ENCODE results near the gene B4GALT5. TPM values are rescaled to one million over a fixed set of nuclear protein-coding genes. Genes with fewer than 3 reads are reported as not detected.

The B4GALT5 gene
- total RNA-seq, 2 donors from 2014 or later = 34.5 to 56.2 TPM

DNA sequence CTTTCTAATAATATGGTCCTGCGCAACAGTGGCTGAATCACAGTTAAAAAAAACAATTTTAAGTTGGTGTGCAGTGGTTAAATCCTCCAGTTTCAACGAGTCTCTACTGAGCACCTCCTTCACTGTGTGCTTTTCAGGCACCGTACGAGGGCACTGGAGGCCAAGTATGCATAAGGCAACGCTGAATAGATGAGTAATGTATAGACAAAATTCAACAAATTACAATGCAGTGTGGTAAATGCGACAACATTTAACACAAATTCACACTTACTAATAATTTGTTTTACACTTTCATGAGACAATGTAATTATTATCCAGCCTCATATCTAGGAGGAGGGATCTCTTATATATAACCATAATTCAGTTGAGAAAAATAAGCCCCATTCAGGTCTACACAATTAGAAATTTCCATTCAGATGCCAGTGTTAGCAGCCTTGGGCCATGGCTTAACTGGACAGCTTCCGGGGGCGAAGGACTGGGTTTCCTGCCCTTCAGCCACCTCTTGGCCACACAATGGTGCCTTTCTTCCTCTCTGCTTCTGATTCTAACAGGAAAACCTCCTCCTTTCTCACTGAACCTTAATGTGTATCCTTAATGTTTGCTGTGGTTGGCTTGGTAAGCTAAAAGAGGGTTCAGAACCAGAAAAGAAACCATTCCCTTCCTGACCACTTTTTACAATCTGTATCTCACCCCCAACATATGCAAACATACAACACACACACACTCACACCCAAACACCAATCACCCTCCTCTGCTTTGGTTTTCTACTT, 51.9 kb downstream of the B4GALT5 start:
- intact Hi-C loops (cut with DNase I) = no loop called here
- H3K36me3 ChIP-seq = no peaks in the 10 kb centered on the region
- TF ChIP-seq, protein P1, sequence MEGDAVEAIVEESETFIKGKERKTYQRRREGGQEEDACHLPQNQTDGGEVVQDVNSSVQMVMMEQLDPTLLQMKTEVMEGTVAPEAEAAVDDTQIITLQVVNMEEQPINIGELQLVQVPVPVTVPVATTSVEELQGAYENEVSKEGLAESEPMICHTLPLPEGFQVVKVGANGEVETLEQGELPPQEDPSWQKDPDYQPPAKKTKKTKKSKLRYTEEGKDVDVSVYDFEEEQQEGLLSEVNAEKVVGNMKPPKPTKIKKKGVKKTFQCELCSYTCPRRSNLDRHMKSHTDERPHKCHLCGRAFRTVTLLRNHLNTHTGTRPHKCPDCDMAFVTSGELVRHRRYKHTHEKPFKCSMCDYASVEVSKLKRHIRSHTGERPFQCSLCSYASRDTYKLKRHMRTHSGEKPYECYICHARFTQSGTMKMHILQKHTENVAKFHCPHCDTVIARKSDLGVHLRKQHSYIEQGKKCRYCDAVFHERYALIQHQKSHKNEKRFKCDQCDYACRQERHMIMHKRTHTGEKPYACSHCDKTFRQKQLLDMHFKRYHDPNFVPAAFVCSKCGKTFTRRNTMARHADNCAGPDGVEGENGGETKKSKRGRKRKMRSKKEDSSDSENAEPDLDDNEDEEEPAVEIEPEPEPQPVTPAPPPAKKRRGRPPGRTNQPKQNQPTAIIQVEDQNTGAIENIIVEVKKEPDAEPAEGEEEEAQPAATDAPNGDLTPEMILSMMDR (IDR thresholded peaks at IDR 0.05) = no peak

DNA sequence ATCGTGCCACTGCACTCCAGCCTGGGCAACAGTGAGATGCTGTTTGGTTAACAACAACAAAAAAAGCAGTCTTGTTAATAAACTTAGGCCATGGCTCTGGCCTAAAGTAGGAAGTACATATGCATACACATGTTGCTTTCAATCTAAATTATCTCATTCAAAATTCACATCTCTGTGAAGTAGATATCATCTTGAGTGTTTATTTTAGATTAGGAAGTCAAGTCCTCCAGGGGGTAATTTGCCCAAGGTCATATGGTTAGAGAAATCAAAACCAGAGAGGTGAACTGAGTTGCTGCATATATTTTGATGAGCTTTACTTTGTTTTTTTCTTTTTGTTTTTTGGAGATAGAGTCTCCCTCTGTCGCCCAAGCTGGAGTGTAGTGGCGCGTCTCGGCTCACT, 52.8 kb downstream of the B4GALT5 start:
- Histone ChIP-seq H3K4me3 (no peak overlapping the region), H3K9ac (ENCODE audit: low read depth in 2 of 2, low read length in 2 of 2) (no peak overlapping the region), H3K27me3 (no peaks in the 10 kb centered on the region), H3K9me3 (no peaks in the 10 kb centered on the region), H3K4me1 (peaks cover 7% of the 10 kb centered on the region), H3K36me3 (no peaks in the 10 kb centered on the region), H3K27ac (no peak overlapping the region)
- TF ChIP-seq, protein P1 (IDR thresholded peaks at IDR 0.05) = no peak
- intact Hi-C loops (cut with DNase I) = no loop called here
- DNase-seq = no peak

More for the DNA sequence above, 51.9 kb downstream of the B4GALT5 start:
- Histone ChIP-seq H3K27me3 (no peaks in the 10 kb centered on the region), H3K9ac (ENCODE audit: low read depth in 2 of 2, low read length in 2 of 2) (no peak overlapping the region), H3K4me3 (no peak overlapping the region), H3K9me3 (no peaks in the 10 kb centered on the region), H3K4me1 (peaks cover 7% of the 10 kb centered on the region), H3K27ac (no peak overlapping the region)
- no peak for DNase-seq

DNA sequence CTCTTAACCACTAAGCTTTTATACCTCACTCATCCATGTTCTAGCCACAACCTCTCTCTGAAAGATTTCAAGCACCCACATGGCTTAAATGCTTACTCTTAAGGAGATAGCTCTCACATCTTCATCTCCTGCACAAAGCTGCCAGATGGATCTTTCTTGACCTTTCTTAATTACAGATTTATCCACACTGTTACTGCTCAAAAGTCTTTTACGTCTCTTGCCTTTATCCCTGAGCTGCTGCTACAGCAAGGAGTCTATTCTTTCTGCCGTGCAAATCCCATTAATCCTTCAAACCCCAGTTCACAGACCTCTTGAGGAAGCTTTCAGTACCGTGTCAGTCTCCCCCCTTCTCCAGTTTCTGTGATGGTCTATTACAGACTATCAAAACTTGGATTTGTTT, 54.6 kb downstream of the B4GALT5 start:
- Histone ChIP-seq H3K27ac (no peak overlapping the region), H3K27me3 (no peaks in the 10 kb centered on the region), H3K9ac (ENCODE audit: low read depth in 2 of 2, low read length in 2 of 2) (no peak overlapping the region), H3K4me3 (no peak overlapping the region), H3K4me1 (peaks cover 7% of the 10 kb centered on the region), H3K9me3 (no peaks in the 10 kb centered on the region), H3K36me3 (no peaks in the 10 kb centered on the region)
- TF ChIP-seq, protein P1 (IDR thresholded peaks at IDR 0.05) = no peak
- intact Hi-C loops (cut with DNase I) = no loop called here
- no peak for DNase-seq

DNA sequence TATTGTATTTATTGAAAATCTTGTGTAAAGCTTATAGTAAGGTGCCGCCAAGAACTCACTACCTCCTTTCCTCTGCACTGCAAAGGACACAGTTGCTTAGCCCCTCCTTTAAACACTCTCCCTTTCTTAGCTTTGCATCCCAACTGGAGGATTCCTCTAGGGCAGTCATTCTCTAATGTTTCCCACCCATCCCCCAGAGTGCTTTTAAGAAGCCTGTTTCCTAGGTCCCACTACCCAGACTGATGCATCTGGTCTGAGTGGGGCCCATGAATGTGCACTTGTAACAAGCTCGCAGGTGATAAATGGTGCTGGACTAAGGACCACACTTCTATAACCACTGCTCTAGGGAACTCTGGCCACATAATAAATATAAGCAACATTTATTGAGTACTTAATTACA, 55.2 kb downstream of the B4GALT5 start:
- peaks cover 7% of the 10 kb centered on the region for H3K4me1 ChIP-seq
- intact Hi-C loops (cut with DNase I) = no loop called here
- TF ChIP-seq, protein P1 (IDR thresholded peaks at IDR 0.05) = no peak
- H3K4me3 ChIP-seq = no peak overlapping the region
- no peak overlapping the region for H3K27ac ChIP-seq
- no peaks in the 10 kb centered on the region for H3K36me3 ChIP-seq
- no peaks in the 10 kb centered on the region for H3K9me3 ChIP-seq
- no peaks in the 10 kb centered on the region for H3K27me3 ChIP-seq
- no peak overlapping the region for H3K9ac ChIP-seq (ENCODE audit: low read depth in 2 of 2, low read length in 2 of 2)
- DNase-seq = no peak

DNA sequence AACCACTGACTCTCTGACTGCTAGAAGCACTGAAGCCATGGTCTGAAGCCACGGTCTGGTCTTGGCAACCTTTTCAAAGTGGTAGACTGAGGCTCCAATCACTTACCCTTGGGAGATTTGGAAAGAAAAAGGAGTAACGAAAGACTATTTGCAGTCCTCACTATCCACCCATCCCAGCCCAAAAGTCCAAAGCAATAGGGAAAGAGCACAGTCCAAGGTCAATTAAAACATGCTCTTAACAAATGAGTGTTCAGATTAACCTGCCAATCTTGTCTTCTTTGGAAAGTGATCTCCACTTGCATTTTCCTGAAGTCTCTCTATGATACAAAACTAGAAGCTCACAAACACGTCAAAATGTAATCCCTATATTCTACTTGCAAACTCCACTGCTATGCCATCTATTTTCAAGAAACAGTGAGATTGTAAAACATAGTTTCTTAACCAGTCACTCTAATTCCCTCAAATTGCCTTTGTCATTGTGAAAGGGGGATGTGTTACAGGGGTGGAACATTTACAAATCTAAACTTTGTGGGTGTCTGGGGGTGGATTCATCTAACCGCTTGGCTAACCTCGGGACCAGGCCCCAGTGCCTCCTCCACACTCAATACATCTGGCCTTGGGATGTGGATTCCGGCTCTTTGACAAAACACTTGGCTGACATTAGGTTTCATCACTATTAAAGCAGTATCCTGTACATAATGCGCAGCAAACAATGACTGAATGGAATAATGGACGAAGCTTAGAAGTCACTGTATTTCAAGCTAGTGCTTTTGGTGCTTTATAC, 56.4 kb downstream of the B4GALT5 start:
- Histone ChIP-seq H3K9ac (ENCODE audit: low read depth in 2 of 2, low read length in 2 of 2) (no peak overlapping the region), H3K4me1 (peaks cover 7% of the 10 kb centered on the region), H3K27ac (no peak overlapping the region), H3K4me3 (no peak overlapping the region), H3K36me3 (peaks cover 5% of the 10 kb centered on the region), H3K27me3 (no peaks in the 10 kb centered on the region), H3K9me3 (no peaks in the 10 kb centered on the region)
- DNase-seq = no peak
- intact Hi-C loops (cut with DNase I) = no loop called here
- TF ChIP-seq, protein P1 (IDR thresholded peaks at IDR 0.05) = no peak
